Ishikawa (cell line): ENCODE measurements around the gene RND3.

Experiments
- EGR1 ChIP-seq: IDR thresholded peaks from 2 replicates; pipeline ENCODE4 v1.6.1; 2012
- EP300 ChIP-seq: IDR thresholded peaks from 2 replicates; pipeline ENCODE4 v1.6.1; 2012; ENCODE audit warnings: borderline replicate concordance
- FOXM1 ChIP-seq: IDR thresholded peaks from 2 replicates; pipeline ENCODE4 v1.6.1; 2012; ENCODE audit warnings: low read depth, borderline replicate concordance
- NFIC ChIP-seq: IDR thresholded peaks from 2 replicates; pipeline ENCODE4 v1.6.1; 2012
- REST ChIP-seq: IDR thresholded peaks from 2 replicates; pipeline ENCODE4 v1.6.1; 2012; ENCODE audit warnings: low read depth, mild to moderate bottlenecking
- TAF1 ChIP-seq: IDR thresholded peaks from 2 replicates; pipeline ENCODE4 v1.6.1; 2012; ENCODE audit warnings: low read depth, mild to moderate bottlenecking
- TEAD4 ChIP-seq: IDR thresholded peaks from 2 replicates; pipeline ENCODE4 v1.6.1; 2012
- YY1 ChIP-seq: IDR thresholded peaks from 2 replicates; pipeline ENCODE4 v1.6.1; 2012; ENCODE audit warnings: low read depth
- TF ChIP-seq, protein P1 (sequence below): IDR thresholded peaks from 2 replicates; pipeline ENCODE4 v1.6.1; 2012

DNA sequence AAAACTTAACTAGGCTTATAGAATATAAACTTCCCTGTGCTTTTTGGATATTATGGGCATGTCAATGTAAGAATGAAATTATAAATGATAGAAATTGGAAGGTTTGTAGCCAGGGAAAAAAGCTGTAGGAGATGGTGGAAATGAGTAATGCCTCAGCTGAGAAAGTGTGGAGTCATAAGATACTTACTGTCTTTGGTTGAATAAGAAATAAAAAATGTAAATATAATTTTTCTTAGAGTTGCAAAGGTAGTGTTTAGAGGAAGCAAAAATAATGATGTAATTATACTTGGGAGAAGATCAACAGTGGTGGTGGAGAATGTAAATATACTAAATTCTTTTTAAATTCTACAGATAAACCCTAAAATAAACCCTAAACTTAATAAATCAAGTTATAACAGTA, 26.2 kb upstream of the RND3 start:
- no peak for TF ChIP-seq REST
- TF ChIP-seq TEAD4, result no peak
- TF ChIP-seq FOXM1, result no peak
- TF ChIP-seq TAF1, result no peak
- no peak for TF ChIP-seq YY1
- TF ChIP-seq NFIC, result no peak
- no peak for TF ChIP-seq EGR1
- TF ChIP-seq, protein P1, sequence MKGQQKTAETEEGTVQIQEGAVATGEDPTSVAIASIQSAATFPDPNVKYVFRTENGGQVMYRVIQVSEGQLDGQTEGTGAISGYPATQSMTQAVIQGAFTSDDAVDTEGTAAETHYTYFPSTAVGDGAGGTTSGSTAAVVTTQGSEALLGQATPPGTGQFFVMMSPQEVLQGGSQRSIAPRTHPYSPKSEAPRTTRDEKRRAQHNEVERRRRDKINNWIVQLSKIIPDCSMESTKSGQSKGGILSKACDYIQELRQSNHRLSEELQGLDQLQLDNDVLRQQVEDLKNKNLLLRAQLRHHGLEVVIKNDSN, result no peak
- no peak for TF ChIP-seq EP300
